ENCODE measurements around the gene KMO. TPM values are rescaled to one million over a fixed set of nuclear protein-coding genes. Genes with fewer than 3 reads are reported as not detected.
A peak's percentile ranks its signal among the peaks of the same experiment; 100 is the strongest.

Gene KMO
- polyA plus RNA-seq, 3 donors from 2014 or later: not detected

DNA sequence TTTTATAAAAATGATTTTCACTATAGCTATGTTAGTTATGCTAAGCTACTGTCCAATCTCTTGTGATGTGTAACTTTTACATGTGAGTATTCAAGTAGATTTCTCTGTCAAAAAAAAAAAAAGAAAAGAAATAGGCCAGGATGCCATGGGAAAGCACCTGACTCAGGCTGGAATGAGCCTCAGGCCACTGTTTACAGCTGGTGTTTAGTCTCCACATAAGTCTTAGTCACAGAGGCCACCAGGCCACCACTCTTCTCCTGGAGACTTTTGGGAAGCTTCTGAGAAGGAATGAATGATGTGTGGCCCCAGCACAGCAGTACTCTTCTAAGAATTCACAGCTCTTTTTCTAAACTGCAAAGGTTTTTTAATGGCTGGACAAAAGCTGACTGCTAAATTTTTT lies 59.1 kb downstream of the KMO start:
- Mint-ChIP-seq H3K27ac (no peak overlapping the region), H3K4me3 (no peak overlapping the region), H3K36me3 (peaks cover 0 to 15% (median 0%) of the 10 kb centered on the region in 3 donors), H3K27me3 (ENCODE audit: low read depth in 3 of 3) (no peaks in the 10 kb centered on the region), H3K4me1 (no peaks in the 10 kb centered on the region), H3K9me3 (no peaks in the 10 kb centered on the region)
- no peak for DNase-seq

DNA sequence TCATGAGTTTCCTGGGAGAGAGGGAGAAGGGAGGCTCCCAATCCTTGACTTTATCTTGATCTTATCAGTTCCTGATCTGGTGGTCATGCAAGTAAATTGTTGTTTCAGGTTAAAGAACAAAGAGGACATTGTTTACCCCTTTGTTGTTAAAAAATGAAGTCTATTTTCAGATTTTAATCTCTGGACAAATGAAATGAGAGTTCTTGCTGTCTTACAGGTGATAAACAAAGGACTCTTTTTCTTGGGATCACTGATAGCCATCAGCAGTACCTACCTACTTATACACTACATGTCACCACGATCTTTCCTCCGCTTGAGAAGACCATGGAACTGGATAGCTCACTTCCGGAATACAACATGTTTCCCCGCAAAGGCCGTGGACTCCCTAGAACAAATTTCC lies 59.6 kb downstream of the KMO start:
- H3K4me1 Mint-ChIP-seq: no peaks in the 10 kb centered on the region
- H3K27ac Mint-ChIP-seq: no peak overlapping the region
- peaks cover 0 to 16% (median 0%) of the 10 kb centered on the region in 3 donors for H3K36me3 Mint-ChIP-seq
- H3K4me3 Mint-ChIP-seq: no peak overlapping the region
- H3K9me3 Mint-ChIP-seq: no peaks in the 10 kb centered on the region
- no peak for DNase-seq
- H3K27me3 Mint-ChIP-seq (ENCODE audit: low read depth in 3 of 3): no peaks in the 10 kb centered on the region

DNA sequence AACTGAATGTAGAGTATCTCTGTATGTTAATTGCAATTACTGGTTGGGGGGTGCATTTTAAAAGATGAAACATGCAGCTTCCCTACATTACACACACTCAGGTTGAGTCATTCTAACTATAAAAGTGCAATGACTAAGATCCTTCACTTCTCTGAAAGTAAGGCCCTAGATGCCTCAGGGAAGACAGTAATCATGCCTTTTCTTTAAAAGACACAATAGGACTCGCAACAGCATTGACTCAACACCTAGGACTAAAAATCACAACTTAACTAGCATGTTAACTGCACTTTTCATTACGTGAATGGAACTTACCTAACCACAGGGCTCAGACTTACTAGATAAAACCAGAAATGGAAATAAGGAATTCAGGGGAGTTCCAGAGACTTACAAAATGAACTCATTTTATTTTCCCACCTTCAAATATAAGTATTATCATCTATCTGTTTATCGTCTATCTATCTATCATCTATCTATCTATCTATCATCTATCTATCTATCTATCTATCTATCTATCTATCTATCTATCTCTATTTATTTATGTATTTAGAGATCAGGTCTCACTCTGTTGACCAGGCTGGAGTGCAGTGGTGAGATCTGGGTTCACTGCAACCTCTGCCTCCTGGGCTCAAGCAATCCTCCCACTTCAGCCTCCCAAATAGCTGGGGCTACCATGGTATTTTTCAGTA lies 60.2 kb downstream of the KMO start:
- no peaks in the 10 kb centered on the region for H3K4me1 Mint-ChIP-seq
- no peak overlapping the region for H3K4me3 Mint-ChIP-seq
- H3K36me3 Mint-ChIP-seq: peaks cover 0 to 16% (median under 1%) of the 10 kb centered on the region in 3 donors
- H3K27ac Mint-ChIP-seq: no peak overlapping the region
- DNase-seq: no peak
- no peaks in the 10 kb centered on the region for H3K9me3 Mint-ChIP-seq
- no peaks in the 10 kb centered on the region for H3K27me3 Mint-ChIP-seq (ENCODE audit: low read depth in 3 of 3)

DNA sequence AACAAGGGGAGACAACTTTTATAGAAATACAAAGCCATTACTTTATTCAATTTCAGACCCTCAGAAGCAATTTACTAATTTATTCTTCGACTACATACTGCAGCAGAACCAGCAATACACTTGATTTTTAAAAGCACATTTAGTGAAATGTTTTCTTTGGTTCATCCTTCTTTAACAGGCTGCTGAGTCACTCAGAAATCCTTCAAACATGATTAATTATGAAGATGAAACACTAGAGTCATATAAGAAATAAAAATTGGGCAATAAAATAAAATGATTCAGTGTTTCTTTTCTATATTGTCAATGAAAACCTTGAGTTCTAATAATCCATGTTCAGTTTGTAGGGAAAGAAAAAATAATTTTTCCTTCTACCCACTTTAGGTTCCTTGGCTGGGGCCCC lies 61.0 kb downstream of the KMO start:
- H3K4me3 Mint-ChIP-seq: no peak overlapping the region
- H3K9me3 Mint-ChIP-seq: no peaks in the 10 kb centered on the region
- H3K27ac Mint-ChIP-seq: no peak overlapping the region
- peaks cover 0 to 16% (median 4%) of the 10 kb centered on the region in 3 donors for H3K36me3 Mint-ChIP-seq
- H3K27me3 Mint-ChIP-seq (ENCODE audit: low read depth in 3 of 3): no peaks in the 10 kb centered on the region
- H3K4me1 Mint-ChIP-seq: no peaks in the 10 kb centered on the region
- no peak for DNase-seq

DNA sequence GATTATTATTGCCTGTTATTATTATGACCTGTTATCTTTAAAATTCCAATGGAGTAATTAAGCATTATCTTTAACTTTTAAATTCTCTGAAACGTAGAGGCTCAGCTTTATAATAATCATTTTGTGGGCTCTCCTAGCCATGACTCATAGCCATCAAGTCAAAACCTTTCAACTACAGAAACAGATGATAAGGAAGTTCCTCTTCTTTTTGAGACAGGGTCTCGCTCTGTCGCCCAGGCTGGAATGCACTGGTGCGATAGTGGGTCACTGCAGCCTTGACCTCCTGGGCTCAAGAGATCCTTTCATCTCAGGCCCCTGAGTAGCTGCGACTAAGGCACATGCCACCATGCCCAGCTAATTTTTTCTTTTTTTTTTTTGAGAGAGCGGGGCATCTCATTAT lies 64.5 kb downstream of the KMO start:
- DNase-seq: no peak
- Mint-ChIP-seq H3K36me3 (peaks cover 6 to 18% (median 6%) of the 10 kb centered on the region in 3 donors), H3K4me1 (no peaks in the 10 kb centered on the region), H3K4me3 (no peak overlapping the region), H3K9me3 (no peaks in the 10 kb centered on the region), H3K27me3 (ENCODE audit: low read depth in 3 of 3) (peaks cover 0 to 2% (median 0%) of the 10 kb centered on the region in 3 donors), H3K27ac (no peak overlapping the region)

DNA sequence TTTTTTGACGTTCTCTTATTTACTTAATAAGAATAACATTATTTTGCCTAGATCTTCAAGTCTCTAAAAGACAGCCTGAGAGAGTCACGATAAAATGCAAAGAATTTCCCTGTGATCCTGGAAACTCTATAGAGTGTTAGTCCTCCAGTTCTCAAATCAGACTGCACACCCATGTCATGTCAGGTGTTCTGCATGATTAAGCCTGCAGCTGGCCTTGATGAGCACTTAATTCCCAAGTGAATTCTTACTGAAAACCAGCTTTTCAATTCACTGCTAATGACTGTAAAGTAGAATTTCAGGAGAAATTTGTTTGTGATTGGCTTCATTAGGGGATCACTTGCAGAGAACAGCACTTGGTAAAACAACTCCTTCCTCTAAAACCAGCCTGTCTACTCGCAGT lies 66.1 kb downstream of the KMO start:
- Mint-ChIP-seq H3K9me3 (no peaks in the 10 kb centered on the region), H3K27me3 (ENCODE audit: low read depth in 3 of 3) (peaks cover 0 to 2% (median 0%) of the 10 kb centered on the region in 3 donors), H3K27ac (no peak overlapping the region), H3K4me1 (no peaks in the 10 kb centered on the region), H3K4me3 (no peak overlapping the region), H3K36me3 (peaks cover 10 to 30% (median 12%) of the 10 kb centered on the region in 3 donors)
- DNase-seq: no peak

DNA sequence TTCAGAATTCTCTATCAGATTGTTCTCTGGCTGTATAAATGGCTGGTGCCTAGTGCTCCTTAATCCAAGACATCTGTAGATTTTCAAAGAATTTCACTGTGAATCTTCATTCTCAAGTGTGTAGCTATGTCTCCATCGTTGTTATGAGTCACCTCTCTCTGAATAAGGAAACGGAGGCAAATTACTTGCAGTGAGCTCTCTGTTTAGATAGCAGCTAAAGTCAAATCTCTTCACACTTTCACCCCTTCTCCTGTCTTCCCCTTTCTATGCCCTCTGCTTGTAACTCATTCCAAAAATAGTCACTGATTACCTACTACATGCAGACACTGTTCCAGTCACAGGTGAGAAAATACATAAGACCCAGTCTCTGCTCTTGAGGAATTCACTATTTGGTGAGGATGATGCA lies 68.3 kb downstream of the KMO start:
- Mint-ChIP-seq H3K4me3 (no peak overlapping the region), H3K27ac (no peak overlapping the region), H3K4me1 (no peaks in the 10 kb centered on the region), H3K27me3 (ENCODE audit: low read depth in 3 of 3) (peaks cover 0 to 2% (median 0%) of the 10 kb centered on the region in 3 donors), H3K9me3 (no peaks in the 10 kb centered on the region), H3K36me3 (peaks cover 12 to 23% (median 15%) of the 10 kb centered on the region in 3 donors)
- DNase-seq: no peak

DNA sequence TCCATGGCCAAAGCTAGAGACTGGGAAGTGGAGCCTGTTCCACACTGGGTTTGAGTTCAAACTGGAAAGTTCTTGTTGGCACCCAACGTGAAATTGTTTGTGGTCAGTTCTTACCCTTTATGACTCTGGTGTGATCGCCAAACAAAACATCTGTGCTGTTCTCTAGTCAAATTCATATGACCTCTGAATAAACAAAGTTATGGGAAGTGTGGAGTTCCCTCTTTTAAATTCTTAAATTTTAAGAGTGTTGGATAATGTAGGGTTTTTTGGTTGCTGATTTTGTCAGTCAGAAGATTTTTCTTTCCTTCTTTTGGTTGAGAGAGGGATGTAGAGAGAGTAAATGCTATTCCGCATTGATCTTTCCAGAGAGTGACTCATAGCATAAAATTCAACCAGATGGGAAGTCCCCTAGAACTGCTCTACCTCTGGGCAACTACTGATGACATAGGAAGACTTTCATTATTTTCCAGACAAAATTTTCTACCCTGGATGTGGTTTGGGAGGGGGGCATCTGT lies 71.6 kb downstream of the KMO start:
- H3K4me3 Mint-ChIP-seq: no peak overlapping the region
- H3K9me3 Mint-ChIP-seq: no peaks in the 10 kb centered on the region
- no peaks in the 10 kb centered on the region for H3K4me1 Mint-ChIP-seq
- H3K27ac Mint-ChIP-seq: no peak overlapping the region
- peaks cover 8 to 17% (median 15%) of the 10 kb centered on the region in 3 donors for H3K36me3 Mint-ChIP-seq
- no peak for DNase-seq
- peaks cover 0 to 2% (median 0%) of the 10 kb centered on the region in 3 donors for H3K27me3 Mint-ChIP-seq (ENCODE audit: low read depth in 3 of 3)

DNA sequence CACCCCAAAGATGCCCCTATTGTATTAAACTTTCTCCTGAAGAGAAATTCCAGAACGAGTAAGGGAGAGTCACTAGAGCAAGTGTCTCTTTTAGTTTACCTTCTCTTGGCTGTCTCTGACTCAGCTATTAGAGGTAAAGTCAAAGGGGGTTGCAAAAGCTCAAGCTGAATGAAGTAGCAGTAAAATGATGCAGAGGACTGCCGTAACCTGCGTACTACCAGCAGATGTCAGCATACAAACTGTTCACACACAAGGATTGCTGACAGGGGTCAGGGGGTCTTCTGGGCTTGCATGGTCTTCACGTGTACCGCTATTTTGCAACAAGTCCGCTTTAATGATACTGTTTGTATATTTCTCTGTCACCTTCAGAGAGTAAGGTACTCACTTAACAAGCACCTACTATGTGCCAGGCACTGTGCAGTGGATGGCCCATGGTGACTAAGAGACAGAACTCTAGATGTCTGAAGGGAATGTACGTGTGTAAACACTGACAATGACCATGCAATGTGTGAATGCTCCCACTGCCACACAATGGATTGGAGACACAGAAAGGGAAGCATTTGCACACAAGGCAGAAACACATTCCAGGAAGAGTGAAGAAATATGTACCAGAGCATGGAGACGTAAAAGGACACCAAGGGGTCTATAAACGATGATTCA lies 73.1 kb downstream of the KMO start:
- Mint-ChIP-seq H3K9me3 (no peaks in the 10 kb centered on the region), H3K36me3 (peaks cover 8 to 17% (median 15%) of the 10 kb centered on the region in 3 donors), H3K4me3 (no peak overlapping the region), H3K27me3 (ENCODE audit: low read depth in 3 of 3) (peaks cover 0 to 2% (median 0%) of the 10 kb centered on the region in 3 donors), H3K27ac (peak overlapping the region in 1 of 6 donors; percentile 36), H3K4me1 (no peaks in the 10 kb centered on the region)
- no peak for DNase-seq

DNA sequence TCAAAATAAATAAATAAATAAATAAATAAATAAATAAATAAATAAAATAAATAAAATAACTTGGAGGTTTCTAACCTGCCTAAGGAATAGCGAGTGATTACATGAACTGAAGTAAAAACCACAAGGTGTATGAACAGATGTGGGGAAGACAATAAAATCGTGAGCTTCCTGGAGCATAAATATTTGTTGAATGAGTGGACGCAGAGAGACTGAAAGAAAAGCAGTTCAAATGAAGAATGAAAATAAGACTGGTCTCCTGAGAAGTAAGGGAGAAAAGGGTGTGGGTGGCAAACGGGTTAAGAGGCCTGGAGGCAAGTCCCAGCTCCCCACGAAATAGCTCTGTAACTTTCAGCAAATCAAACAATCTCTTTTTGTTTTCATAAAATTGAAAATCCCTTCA lies 74.4 kb downstream of the KMO start:
- Mint-ChIP-seq H3K9me3 (no peaks in the 10 kb centered on the region), H3K36me3 (peaks cover 6 to 16% (median 8%) of the 10 kb centered on the region in 3 donors), H3K4me1 (no peaks in the 10 kb centered on the region), H3K27me3 (ENCODE audit: low read depth in 3 of 3) (peaks cover 0 to under 1% (median 0%) of the 10 kb centered on the region in 3 donors), H3K27ac (no peak overlapping the region), H3K4me3 (no peak overlapping the region)
- DNase-seq: no peak

DNA sequence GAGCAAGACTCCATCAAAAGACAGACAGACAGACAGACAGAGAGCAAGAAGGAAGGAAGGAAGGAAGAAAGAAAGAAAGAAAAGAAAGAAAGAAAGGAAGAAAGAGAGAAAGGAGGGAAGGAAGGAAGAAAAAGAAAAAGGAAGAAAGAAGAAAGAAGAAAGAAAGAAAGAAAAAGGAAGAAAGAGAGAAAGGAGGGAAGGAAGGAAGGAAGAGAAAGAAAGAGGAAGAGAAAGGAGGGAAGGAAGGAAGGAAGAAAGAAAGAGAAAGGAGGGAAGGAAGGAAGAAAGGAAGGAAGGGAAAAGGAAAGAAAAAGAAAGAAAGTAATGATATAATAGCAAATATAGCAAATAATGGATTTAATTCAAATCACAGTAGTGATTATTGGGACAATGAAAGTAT lies 75.3 kb downstream of the KMO start:
- H3K36me3 Mint-ChIP-seq: peaks cover 6 to 9% (median 8%) of the 10 kb centered on the region in 3 donors
- H3K27ac Mint-ChIP-seq: no peak overlapping the region
- DNase-seq: no peak
- H3K9me3 Mint-ChIP-seq: no peaks in the 10 kb centered on the region
- H3K4me3 Mint-ChIP-seq: no peak overlapping the region
- H3K4me1 Mint-ChIP-seq: no peaks in the 10 kb centered on the region
- H3K27me3 Mint-ChIP-seq (ENCODE audit: low read depth in 3 of 3): no peaks in the 10 kb centered on the region

DNA sequence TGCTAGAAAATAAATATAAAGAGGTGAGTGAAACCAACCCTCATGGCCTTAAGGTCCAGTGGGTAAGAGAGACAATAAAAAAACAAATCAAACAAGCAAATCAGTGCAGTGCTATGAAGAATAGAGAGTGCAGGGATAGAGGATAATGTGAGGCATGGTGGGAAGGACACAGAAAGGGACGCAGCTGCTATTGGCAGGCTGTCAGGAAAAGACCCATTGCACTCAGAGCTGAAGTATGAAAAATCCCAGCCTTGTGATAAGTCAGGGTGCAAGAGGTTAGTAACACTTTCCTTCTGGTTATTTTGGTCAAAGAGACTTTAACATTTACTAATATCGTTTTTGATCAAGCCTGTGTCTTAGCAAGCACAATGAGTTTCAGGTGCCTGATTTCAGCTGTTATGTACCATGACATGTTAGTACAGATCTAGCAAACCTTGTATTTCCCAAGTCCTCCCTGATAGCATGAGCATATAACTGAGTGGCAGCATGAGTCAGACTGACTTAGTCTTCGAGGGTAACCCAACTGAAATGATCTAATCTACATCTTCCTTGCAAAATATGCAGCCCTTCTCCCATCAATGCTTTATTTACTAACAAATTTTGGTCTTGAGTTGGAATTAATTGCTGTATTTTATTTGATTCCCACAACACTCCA lies 76.3 kb downstream of the KMO start:
- Mint-ChIP-seq H3K27ac (no peak overlapping the region), H3K36me3 (peaks cover 0 to under 1% (median under 1%) of the 10 kb centered on the region in 3 donors), H3K9me3 (no peaks in the 10 kb centered on the region), H3K4me3 (no peak overlapping the region), H3K4me1 (no peaks in the 10 kb centered on the region), H3K27me3 (ENCODE audit: low read depth in 3 of 3) (no peaks in the 10 kb centered on the region)
- DNase-seq: no peak

DNA sequence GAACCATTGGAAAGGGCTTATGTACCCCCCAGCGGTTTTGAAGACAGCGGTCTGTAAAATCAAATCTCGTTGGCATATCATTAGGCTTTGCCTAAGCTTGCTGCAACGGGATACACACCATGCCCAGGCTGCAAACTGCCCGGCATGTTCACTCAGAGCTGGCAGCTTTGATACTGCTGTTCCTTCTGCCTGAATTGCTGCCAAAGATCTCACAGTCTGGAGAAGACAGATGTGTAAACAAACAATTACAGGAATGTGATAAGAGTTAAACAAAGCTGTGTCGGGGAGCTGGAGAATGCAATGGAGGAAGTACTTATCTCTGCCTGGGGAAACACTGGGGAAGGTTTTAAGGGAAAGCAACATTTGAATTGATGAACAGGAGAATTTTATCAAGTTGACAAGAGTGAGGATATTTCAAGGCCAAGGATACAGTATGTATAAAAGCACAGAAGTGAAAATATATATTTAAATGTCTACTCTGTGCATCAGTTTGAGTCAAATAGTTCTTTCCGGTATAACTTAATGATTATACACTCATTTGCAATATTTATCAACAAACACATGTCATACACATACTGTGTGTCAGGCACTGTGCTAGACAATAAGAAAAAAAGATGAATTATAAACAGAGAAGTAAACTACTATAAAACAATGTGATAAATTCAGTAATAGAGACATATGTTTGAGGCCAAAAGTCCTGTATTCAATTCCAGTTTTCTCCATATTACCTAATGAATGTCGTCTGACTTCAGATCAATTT lies 78.1 kb downstream of the KMO start:
- no peak overlapping the region for H3K27ac Mint-ChIP-seq
- DNase-seq: no peak
- no peaks in the 10 kb centered on the region for H3K27me3 Mint-ChIP-seq (ENCODE audit: low read depth in 3 of 3)
- H3K4me1 Mint-ChIP-seq: no peaks in the 10 kb centered on the region
- H3K9me3 Mint-ChIP-seq: no peaks in the 10 kb centered on the region
- no peaks in the 10 kb centered on the region for H3K36me3 Mint-ChIP-seq
- H3K4me3 Mint-ChIP-seq: no peak overlapping the region
